Measurements from ENCODE around the gene HOXB2. TPM values are rescaled to one million over a fixed set of nuclear protein-coding genes. Genes with fewer than 3 reads are reported as not detected.

The HOXB2 gene
- total and polyA plus RNA-seq, 9 of the 15 experiments (the other 6 are each of a cell fraction or from before 2014, with no cell fraction given) = 2.1 to 97.7 (median 21.2) TPM

DNA sequence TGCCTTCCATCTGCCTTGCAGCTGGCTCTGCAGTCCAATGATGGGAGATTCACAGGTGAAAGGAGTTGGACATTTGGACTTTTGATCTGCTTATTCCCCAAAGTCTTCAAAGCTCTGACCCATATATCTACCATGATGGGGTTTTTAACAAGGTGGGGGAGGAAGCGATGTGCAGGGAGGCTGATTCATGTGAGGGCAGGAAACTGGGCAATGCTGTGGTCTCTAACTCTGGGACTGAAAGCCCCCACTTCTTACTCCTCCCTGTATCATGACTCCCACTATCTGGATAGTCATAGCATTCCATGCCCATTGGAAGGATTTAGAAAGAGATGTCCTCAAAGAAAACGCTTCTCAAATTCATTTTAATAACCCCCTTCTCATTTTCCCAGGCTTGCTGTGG, 30.4 kb downstream of the HOXB2 start:
- Histone ChIP-seq H3K36me3 (ENCODE audit: control insufficient read depth, insufficient read depth, low read length) (no peaks in the 10 kb centered on the region), H3K79me2 (ENCODE audit: control insufficient read depth, insufficient read depth, low read length) (no peaks in the 10 kb centered on the region), H3K9me1 (ENCODE audit: control insufficient read depth, insufficient read depth, low read length) (no peaks in the 10 kb centered on the region), H2AFZ (ENCODE audit: low read depth, low read length) (no peak overlapping the region), H4K20me1 (replicated peaks; ENCODE audit: control insufficient read depth, insufficient read depth, low read length) (no peaks in the 10 kb centered on the region), H3K27me3 (ENCODE audit: control insufficient read depth in 2 of 2, insufficient read depth in 2 of 2, low read length in 2 of 2) (no peaks in the 10 kb centered on the region), H3K27ac (ENCODE audit: extremely low read depth, low read depth, low read length) (no peak overlapping the region), H3K9ac (ENCODE audit: insufficient read depth in 1 of 2, low read depth in 2 of 2, low read length in 2 of 2) (no peak overlapping the region), H3K4me1 (replicated peaks in 1 of 2; ENCODE audit: control insufficient read depth in 2 of 2, insufficient read depth in 2 of 2, low read length in 2 of 2) (peaks cover 0 to 22% of the 10 kb centered on the region in 2 experiments; a peak in 4 of 5 replicates), H3K9me3 (replicated peaks; ENCODE audit: control insufficient read depth, insufficient read depth, low read depth, low read length) (no peaks in the 10 kb centered on the region), H3K4me2 (ENCODE audit: insufficient read depth, low read length) (no peak overlapping the region), H3K4me3 (no peak overlapping the region)
- intact Hi-C loops (cut with micrococcal nuclease) = no loop called here
- TF ChIP-seq CREB1 (IDR thresholded peaks at IDR 0.05) (no peak), CREB1 (CRISPR knock-in tag; IDR thresholded peaks at IDR 0.05) (no peak), TOE1 (IDR thresholded peaks at IDR 0.05; ENCODE audit: borderline replicate concordance) (no peak), TOE1 (CRISPR knock-in tag; IDR thresholded peaks at IDR 0.05; ENCODE audit: borderline replicate concordance, low read depth) (no peak), EWSR1 (IDR thresholded peaks at IDR 0.05; ENCODE audit: borderline replicate concordance, low read depth, partially characterized antibody) (no peak), ELF2 (CRISPR knock-in tag; IDR thresholded peaks at IDR 0.05) (no peak), HDAC8 (tag; IDR thresholded peaks at IDR 0.05) (no peak), KAT8 (IDR thresholded peaks at IDR 0.05; ENCODE audit: low read depth) (no peak), POLR2G (IDR thresholded peaks at IDR 0.05; ENCODE audit: low read depth, low read length) (no peak), NELFE (IDR thresholded peaks at IDR 0.05; ENCODE audit: insufficient read depth, insufficient read length) (no peak)
- TF ChIP-seq, protein P1, sequence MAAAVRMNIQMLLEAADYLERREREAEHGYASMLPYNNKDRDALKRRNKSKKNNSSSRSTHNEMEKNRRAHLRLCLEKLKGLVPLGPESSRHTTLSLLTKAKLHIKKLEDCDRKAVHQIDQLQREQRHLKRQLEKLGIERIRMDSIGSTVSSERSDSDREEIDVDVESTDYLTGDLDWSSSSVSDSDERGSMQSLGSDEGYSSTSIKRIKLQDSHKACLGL (CRISPR knock-in tag; IDR thresholded peaks at IDR 0.05; ENCODE audit: borderline replicate concordance, poor library complexity, severe bottlenecking) = no peak
- BruUV-seq (replicated peaks) = no TSS peak
- DNase-seq (ENCODE audit: extremely low read depth in 1 of 4, low spot score in 3 of 4) (no peak), FAIRE-seq (no peak), ATAC-seq (no peak)
- in situ Hi-C loops (cut with MboI) = no loop called here
- WGBS (ENCODE audit: insufficient coverage, low coverage, missing lambda C conversion rate) = 29% methylated on average over 2 of the region's 2 CpGs
- ChIA-PET CTCF (ENCODE audit: low intra/inter-chr PET ratio) (no interaction called here), POLR2A (no interaction called here)
